ENCODE measurements around the gene ECT2.

The ECT2 gene

DNA sequence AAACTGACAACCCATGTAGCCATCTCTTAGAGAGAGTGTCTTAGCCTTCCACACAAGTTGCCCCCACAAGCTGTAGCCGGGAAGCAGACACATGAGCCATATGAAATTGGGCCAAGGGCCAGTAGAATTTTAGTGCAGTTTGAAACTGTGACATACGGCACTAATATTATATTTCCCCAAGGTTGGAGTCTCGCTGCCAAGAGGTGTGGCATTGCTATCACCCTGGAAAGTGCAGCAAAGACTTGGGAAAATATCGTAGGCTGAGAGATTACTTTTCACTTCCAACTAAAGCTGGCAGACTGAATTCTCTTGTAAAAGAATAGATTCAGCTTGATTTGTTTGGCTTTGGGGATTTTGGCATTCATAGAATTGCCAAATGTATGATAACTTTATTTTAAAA lies 89.2 kb downstream of the ECT2 start:
- no peak for DNase-seq (ENCODE audit: low spot score in 2 of 2)
- H3K27me3 ChIP-seq (ENCODE audit: low read depth): peaks cover 10% of the 10 kb centered on the region; the same call in 1 of the 2 replicates
- H3K4me3 ChIP-seq: no peak overlapping the region
- H3K9me3 ChIP-seq: no peaks in the 10 kb centered on the region
- H3K36me3 ChIP-seq (replicated peaks): no peaks in the 10 kb centered on the region
- in situ Hi-C loops (cut with MboI; ENCODE audit: low sequenced_read_pairs): no loop called here
- H3K4me1 ChIP-seq: no peaks in the 10 kb centered on the region

DNA sequence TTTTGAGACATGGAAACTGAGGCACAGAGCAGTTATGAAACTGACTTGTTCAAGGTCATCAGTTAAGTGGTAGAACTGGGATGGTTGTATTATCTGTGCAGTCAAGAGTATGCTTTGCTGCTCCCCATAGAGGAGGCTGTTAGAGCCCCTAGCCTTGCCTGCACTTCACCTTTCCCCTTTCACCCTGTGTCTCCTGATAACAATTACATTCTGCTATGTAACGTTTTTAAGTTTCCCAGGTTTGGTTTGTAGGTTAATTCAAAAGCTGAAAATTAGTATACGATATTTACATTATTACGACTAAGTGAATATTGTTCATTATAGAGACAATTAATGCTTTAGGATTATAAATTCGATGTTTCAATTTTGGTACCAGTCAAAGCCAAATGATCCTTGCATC lies 89.9 kb downstream of the ECT2 start:
- Histone ChIP-seq H3K36me3 (replicated peaks) (no peaks in the 10 kb centered on the region), H3K4me1 (no peaks in the 10 kb centered on the region), H3K4me3 (no peak overlapping the region), H3K27me3 (ENCODE audit: low read depth) (peaks cover 10% of the 10 kb centered on the region; the same call in 1 of the 2 replicates), H3K9me3 (no peaks in the 10 kb centered on the region)
- no peak for DNase-seq (ENCODE audit: low spot score in 2 of 2)
- in situ Hi-C loops (cut with MboI; ENCODE audit: low sequenced_read_pairs): no loop called here

DNA sequence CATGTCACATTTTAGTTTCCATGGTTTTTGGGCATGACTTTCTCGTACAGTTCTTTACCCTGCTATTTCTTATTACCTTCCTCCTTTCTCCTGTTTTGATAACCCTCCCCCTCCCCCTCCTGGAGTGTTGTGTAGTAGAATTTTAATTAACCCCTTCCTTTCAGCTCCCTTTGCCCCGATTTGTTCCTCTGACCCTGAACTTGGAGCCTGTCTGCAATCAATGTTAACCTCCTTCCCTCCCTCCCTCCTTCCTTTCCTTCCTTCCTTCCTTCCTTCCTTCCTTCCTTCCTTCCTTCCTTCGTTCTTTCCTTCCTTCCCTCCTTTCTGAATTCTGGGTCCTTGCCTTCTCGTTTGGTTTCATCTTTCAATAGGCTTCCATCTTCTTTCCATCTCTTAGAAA lies 90.4 kb downstream of the ECT2 start:
- Histone ChIP-seq H3K4me3 (no peak overlapping the region), H3K9me3 (no peaks in the 10 kb centered on the region), H3K27me3 (ENCODE audit: low read depth) (peaks cover 9% of the 10 kb centered on the region; the same call in 1 of the 2 replicates), H3K36me3 (replicated peaks) (no peaks in the 10 kb centered on the region), H3K4me1 (no peaks in the 10 kb centered on the region)
- in situ Hi-C loops (cut with MboI; ENCODE audit: low sequenced_read_pairs): no loop called here
- DNase-seq (ENCODE audit: low spot score in 2 of 2): no peak

DNA sequence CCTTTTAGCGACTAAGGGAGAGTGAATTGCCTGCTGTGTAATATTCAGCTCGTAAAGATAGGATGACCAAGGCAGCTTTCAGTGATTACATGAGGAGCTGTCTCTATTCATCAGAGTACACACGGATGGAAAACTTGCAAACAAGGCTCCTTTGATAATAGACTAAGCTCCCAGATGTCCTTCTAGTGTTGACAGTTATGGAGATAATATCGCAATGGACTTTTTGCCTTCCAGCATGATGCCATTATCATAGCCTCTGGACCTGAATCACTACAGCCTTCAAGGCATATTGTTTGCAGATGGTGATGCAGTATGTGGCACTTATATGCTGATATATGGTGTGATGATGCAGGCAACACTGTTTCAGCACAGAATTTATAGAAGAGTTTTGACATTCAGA lies 93.9 kb downstream of the ECT2 start:
- Histone ChIP-seq H3K4me3 (no peak overlapping the region), H3K4me1 (no peaks in the 10 kb centered on the region), H3K36me3 (replicated peaks) (no peaks in the 10 kb centered on the region), H3K27me3 (ENCODE audit: low read depth) (peaks cover 6% of the 10 kb centered on the region; the same call in 1 of the 2 replicates), H3K9me3 (no peaks in the 10 kb centered on the region)
- in situ Hi-C loops (cut with MboI; ENCODE audit: low sequenced_read_pairs): no loop called here
- no peak for DNase-seq (ENCODE audit: low spot score in 2 of 2)

DNA sequence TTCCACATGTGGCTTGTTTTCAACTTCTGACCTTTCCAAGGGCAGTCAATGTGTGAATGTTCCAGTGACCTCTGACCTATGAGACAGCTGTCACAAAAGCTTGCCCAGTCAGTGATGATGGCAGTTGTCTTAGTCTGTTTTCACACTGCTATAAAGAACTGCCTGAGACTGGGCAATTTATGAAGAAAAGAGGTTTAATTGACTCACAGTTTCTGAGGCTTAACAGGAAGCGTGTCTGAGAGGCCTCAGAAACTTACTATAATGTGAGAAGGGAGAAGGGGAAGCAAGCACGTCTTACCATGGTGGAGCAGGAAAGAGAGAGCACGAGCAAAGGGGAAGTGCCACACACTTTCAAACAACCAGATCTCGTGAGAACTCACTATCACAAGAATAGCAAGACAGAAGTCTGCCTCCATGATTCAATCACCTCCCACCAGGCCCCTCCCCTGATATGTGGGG lies 95.6 kb downstream of the ECT2 start:
- Histone ChIP-seq H3K9me3 (no peaks in the 10 kb centered on the region), H3K27me3 (ENCODE audit: low read depth) (no peaks in the 10 kb centered on the region), H3K4me1 (no peaks in the 10 kb centered on the region), H3K4me3 (no peak overlapping the region), H3K36me3 (replicated peaks) (no peaks in the 10 kb centered on the region)
- no peak for DNase-seq (ENCODE audit: low spot score in 2 of 2)
- in situ Hi-C loops (cut with MboI; ENCODE audit: low sequenced_read_pairs): no loop called here

GRCh38 chr3:172846706-172847105 lies 96.2 kb downstream of the ECT2 start:
- in situ Hi-C loops (cut with MboI; ENCODE audit: low sequenced_read_pairs): no loop called here
- Histone ChIP-seq H3K36me3 (replicated peaks) (no peaks in the 10 kb centered on the region), H3K4me3 (no peak overlapping the region), H3K9me3 (no peaks in the 10 kb centered on the region), H3K4me1 (no peaks in the 10 kb centered on the region), H3K27me3 (ENCODE audit: low read depth) (no peaks in the 10 kb centered on the region)
- no peak for DNase-seq (ENCODE audit: low spot score in 2 of 2)

DNA sequence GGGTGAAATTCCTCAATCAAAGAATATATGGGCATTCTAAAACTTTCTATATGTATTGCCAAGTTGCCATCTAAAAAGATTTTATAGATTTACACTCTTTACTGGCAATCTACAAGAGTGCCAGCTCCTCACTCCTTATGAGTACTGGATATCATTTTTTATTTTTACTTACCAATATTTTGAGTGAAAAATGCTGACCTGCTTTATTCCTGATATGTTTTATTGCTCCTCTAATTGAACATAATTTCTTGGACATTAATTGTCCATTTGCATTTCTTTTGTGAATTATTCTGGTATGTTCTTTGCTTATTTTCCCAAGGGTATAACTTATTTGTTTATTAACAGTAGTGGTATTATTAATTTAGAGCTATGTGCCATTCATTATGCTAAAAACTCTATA lies 96.8 kb downstream of the ECT2 start:
- no peaks in the 10 kb centered on the region for H3K27me3 ChIP-seq (ENCODE audit: low read depth)
- H3K36me3 ChIP-seq (replicated peaks): no peaks in the 10 kb centered on the region
- H3K4me1 ChIP-seq: no peaks in the 10 kb centered on the region
- no peak overlapping the region for H3K4me3 ChIP-seq
- no peaks in the 10 kb centered on the region for H3K9me3 ChIP-seq
- in situ Hi-C loops (cut with MboI; ENCODE audit: low sequenced_read_pairs): no loop called here
- no peak for DNase-seq (ENCODE audit: low spot score in 2 of 2)

DNA sequence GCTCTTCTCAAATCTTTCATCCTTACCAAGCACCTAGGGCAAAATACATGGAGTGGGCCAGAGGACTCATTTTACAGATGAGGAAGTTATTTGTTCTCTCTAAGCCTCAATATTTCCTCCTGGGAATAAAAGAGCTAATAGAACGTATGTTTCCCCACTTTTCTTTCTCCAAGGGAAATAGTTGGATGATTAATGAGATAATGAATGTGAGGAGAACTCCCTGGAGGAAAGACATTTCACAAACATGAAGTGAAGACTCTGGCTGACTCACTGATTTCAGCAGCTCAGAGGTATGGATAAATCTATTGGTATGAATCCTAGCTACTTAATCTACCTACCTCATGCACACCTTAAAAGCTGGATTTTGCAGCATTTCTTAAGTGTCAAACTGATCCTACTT lies 98.4 kb downstream of the ECT2 start:
- no peak for DNase-seq (ENCODE audit: low spot score in 2 of 2)
- no peaks in the 10 kb centered on the region for H3K36me3 ChIP-seq (replicated peaks)

DNA sequence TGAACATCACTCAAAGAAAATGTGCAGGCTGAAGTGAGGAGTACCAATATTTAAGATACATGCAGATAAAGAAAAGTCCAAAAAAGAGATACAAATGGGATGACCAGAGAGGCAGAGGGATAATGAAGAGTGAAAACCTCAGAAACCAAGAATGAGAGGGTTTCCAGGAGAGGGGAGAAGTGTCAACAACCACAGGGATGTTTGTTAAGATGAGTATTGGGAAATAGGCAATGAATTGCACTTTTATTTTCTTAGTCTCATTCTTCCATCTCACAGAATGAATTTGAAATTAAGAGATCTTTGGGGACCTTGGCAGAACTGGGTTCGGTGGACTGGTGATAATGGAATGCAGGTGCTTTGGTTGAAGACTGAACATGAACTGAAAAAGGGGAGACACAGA lies 102.5 kb downstream of the ECT2 start:
- DNase-seq (ENCODE audit: low spot score in 2 of 2): no peak
- H3K36me3 ChIP-seq (replicated peaks): no peaks in the 10 kb centered on the region
- in situ Hi-C loops (cut with MboI; ENCODE audit: low sequenced_read_pairs): no loop called here

More for the DNA sequence above, 98.4 kb downstream of the ECT2 start:
- Histone ChIP-seq H3K9me3 (no peaks in the 10 kb centered on the region), H3K4me3 (no peak overlapping the region), H3K4me1 (no peaks in the 10 kb centered on the region), H3K27me3 (ENCODE audit: low read depth) (no peaks in the 10 kb centered on the region)
- in situ Hi-C loops (cut with MboI; ENCODE audit: low sequenced_read_pairs): no loop called here

GRCh38 chr3:172853921-172854666 lies 103.6 kb downstream of the ECT2 start:
- Histone ChIP-seq H3K4me1 (no peaks in the 10 kb centered on the region), H3K9me3 (no peaks in the 10 kb centered on the region), H3K36me3 (replicated peaks) (no peaks in the 10 kb centered on the region), H3K4me3 (no peak overlapping the region), H3K27me3 (ENCODE audit: low read depth) (no peaks in the 10 kb centered on the region)
- DNase-seq (ENCODE audit: low spot score in 2 of 2): no peak
- in situ Hi-C loops (cut with MboI; ENCODE audit: low sequenced_read_pairs): no loop called here

More for the DNA sequence above, 102.5 kb downstream of the ECT2 start:
- H3K4me3 ChIP-seq: no peak overlapping the region
- no peaks in the 10 kb centered on the region for H3K4me1 ChIP-seq
- no peaks in the 10 kb centered on the region for H3K9me3 ChIP-seq
- H3K27me3 ChIP-seq (ENCODE audit: low read depth): no peaks in the 10 kb centered on the region

- Histone ChIP-seq H3K4me3 (no peak overlapping the region), H3K4me1 (no peaks in the 10 kb centered on the region), H3K9me3 (no peaks in the 10 kb centered on the region), H3K27me3 (ENCODE audit: low read depth) (no peaks in the 10 kb centered on the region), H3K36me3 (replicated peaks) (no peaks in the 10 kb centered on the region)
- DNase-seq (ENCODE audit: low spot score in 2 of 2): no peak
- in situ Hi-C loops (cut with MboI; ENCODE audit: low sequenced_read_pairs): no loop called here
Observed at GRCh38 chr3:172855037-172855436, 104.5 kb downstream of the ECT2 start.

- Histone ChIP-seq H3K9me3 (no peaks in the 10 kb centered on the region), H3K4me1 (no peaks in the 10 kb centered on the region; the same call in 1 of the 2 replicates), H3K27me3 (ENCODE audit: low read depth) (no peaks in the 10 kb centered on the region), H3K4me3 (no peak overlapping the region), H3K36me3 (replicated peaks) (no peaks in the 10 kb centered on the region)
- in situ Hi-C loops (cut with MboI; ENCODE audit: low sequenced_read_pairs): no loop called here
- DNase-seq (ENCODE audit: low spot score in 2 of 2): no peak
Observed at GRCh38 chr3:172856795-172857742, 106.5 kb downstream of the ECT2 start.

DNA sequence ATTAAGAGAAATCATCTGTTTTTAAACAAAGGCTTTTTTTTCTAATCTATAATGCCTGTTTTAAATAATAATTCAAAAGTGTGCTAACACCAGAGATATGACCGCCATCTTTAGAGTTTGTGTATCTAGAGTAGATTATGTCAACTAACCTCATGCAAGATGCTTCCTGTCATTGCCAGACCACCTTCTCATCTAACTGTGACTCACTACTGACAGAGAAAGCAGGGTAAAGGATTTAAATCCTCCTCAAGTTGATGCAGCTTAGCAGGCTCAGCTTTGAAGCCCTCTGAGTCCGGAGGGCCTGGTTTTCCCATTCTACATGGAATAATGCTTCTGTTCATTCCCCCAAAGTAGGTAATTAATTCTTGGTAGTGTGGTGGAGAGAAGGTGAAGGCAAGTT lies 108.5 kb downstream of the ECT2 start:
- H3K9me3 ChIP-seq: no peaks in the 10 kb centered on the region
- no peaks in the 10 kb centered on the region for H3K36me3 ChIP-seq (replicated peaks)
- no peak overlapping the region for H3K4me3 ChIP-seq
- DNase-seq (ENCODE audit: low spot score in 2 of 2): no peak
- no peaks in the 10 kb centered on the region; the same call in 1 of the 2 replicates for H3K4me1 ChIP-seq
- no peaks in the 10 kb centered on the region for H3K27me3 ChIP-seq (ENCODE audit: low read depth)
- in situ Hi-C loops (cut with MboI; ENCODE audit: low sequenced_read_pairs): no loop called here

Measured in HAP-1 (cell line).